IMR-90 (cell line): ENCODE results near the gene FBXW11. TPM values are rescaled to one million over a fixed set of nuclear protein-coding genes. Genes with fewer than 3 reads are reported as not detected.
A peak's percentile ranks its signal among the peaks of the same experiment; 100 is the strongest.

Experiments used
- ATAC-seq: fragments of 200-7000 bp; cut with Tn5 transposase; 2 replicates; pipeline ENCODE4 v1.9.1; 2020; ENCODE audit warnings: low read depth, mild to moderate bottlenecking, moderate library complexity
- BruUV-seq: library from RNA; stranded (reverse); fragments of 400-500 nt; replicated peaks from 2 replicates; lab custom pipeline; 2021; lab: Mats Ljungman, UMichigan
- CTCF ChIA-PET: fragments of 300-600 bp; formaldehyde crosslinking; extraction: SDS; loops from one replicate; lab custom pipeline; 2021; ENCODE audit warnings: antibody characterized with exemption; lab: Yijun Ruan, JAX
- POLR2A ChIA-PET: fragments of 300-600 bp; sonication (Branson Sonifier 250); formaldehyde crosslinking; loops from one replicate; lab custom pipeline; 2022; ENCODE audit warnings: antibody characterized with exemption; ENCODE audit not compliant: unreplicated experiment; lab: Charles Lee
- DNase-seq: peaks from one replicate; pipeline ENCODE4 v3.0.0; 2013
- H2AFZ ChIP-seq: replicated peaks from 2 replicates; pipeline ENCODE3; 2013; ENCODE audit warnings: low read length, mild to moderate bottlenecking; ENCODE audit not compliant: poor library complexity
- H2AK5ac ChIP-seq: 2 replicates; pipeline ENCODE4 v1.6.1; 2013; ENCODE audit warnings: low read depth, low read length, inconsistent platforms
- H2AK9ac ChIP-seq: replicated peaks from 2 replicates; pipeline ENCODE3; 2013; ENCODE audit warnings: mild to moderate bottlenecking, low read depth, low read length, moderate library complexity; ENCODE audit not compliant: poor library complexity
- H2BK120ac ChIP-seq: 2 replicates; pipeline ENCODE4 v1.6.1; 2013; ENCODE audit warnings: low read depth, low read length, inconsistent platforms
- H2BK15ac ChIP-seq: 3 replicates; pipeline ENCODE4 v1.6.1; 2013; ENCODE audit warnings: low read depth, low read length, inconsistent platforms
- H2BK20ac ChIP-seq: 2 replicates; pipeline ENCODE4 v1.6.1; 2013; ENCODE audit warnings: low read depth, mild to moderate bottlenecking, inconsistent platforms, low read length, moderate library complexity
- H2BK5ac ChIP-seq: 2 replicates; pipeline ENCODE4 v1.6.1; 2013; ENCODE audit warnings: mild to moderate bottlenecking, low read depth, low read length, inconsistent platforms; ENCODE audit not compliant: poor library complexity, severe bottlenecking
- H3K14ac ChIP-seq: replicated peaks from 2 replicates; pipeline ENCODE4 v1.6.1; 2013; ENCODE audit warnings: low read depth, low read length, inconsistent platforms
- H3K18ac ChIP-seq: 2 replicates; pipeline ENCODE4 v1.6.1; 2013; ENCODE audit warnings: low read depth, low read length, control low read depth
- H3K23ac ChIP-seq: 2 replicates; pipeline ENCODE4 v1.6.1; 2013; ENCODE audit warnings: low read depth, low read length, inconsistent platforms
- H3K27ac ChIP-seq: 2 replicates; pipeline ENCODE4 v1.5.1; 2013; ENCODE audit warnings: mild to moderate bottlenecking, control low read depth, low read length; ENCODE audit not compliant: insufficient read depth
- H3K27me3 ChIP-seq: 2 replicates; pipeline ENCODE4 v1.6.1; 2013; ENCODE audit warnings: low read length; ENCODE audit not compliant: control insufficient read depth, insufficient read depth
- H3K36me3 ChIP-seq: 2 replicates; pipeline ENCODE4 v1.6.1; 2013; ENCODE audit warnings: low read length, mixed read lengths; ENCODE audit not compliant: control insufficient read depth, insufficient read depth
- H3K4ac ChIP-seq: 2 replicates; pipeline ENCODE4 v1.6.1; 2013; ENCODE audit warnings: low read depth, low read length, inconsistent platforms
- H3K4me1 ChIP-seq: 2 replicates; pipeline ENCODE4 v1.6.1; 2013; ENCODE audit warnings: low read length, mixed read lengths; ENCODE audit not compliant: control insufficient read depth, insufficient read depth
- H3K4me2 ChIP-seq: 2 replicates; pipeline ENCODE4 v1.6.1; 2013; ENCODE audit warnings: low read depth, mild to moderate bottlenecking, control low read depth, low read length, moderate library complexity
- H3K4me3 ChIP-seq: 2 replicates; pipeline ENCODE4 v1.5.1; 2013; ENCODE audit warnings: low read depth, mild to moderate bottlenecking, control low read depth, low read length, moderate library complexity; ENCODE audit not compliant: insufficient read depth
- H3K56ac ChIP-seq: 2 replicates; pipeline ENCODE4 v1.6.1; 2013; ENCODE audit warnings: low read length, inconsistent platforms; ENCODE audit not compliant: insufficient read depth; ENCODE audit errors: extremely low read depth
- H3K79me1 ChIP-seq, 2 experiments: 2 replicates each; pipeline ENCODE4 v1.6.1; 2013; ENCODE audit warnings: low read length in 2 of 2, inconsistent platforms in 1 of 2, low read depth in 1 of 2
- H3K9ac ChIP-seq: 2 replicates; pipeline ENCODE4 v1.6.1; 2013; ENCODE audit warnings: low read depth, low read length, control low read depth
- H3K9me1 ChIP-seq: 2 replicates; pipeline ENCODE4 v1.6.1; 2013; ENCODE audit warnings: low read length, inconsistent platforms; ENCODE audit not compliant: insufficient read depth
- H3K9me3 ChIP-seq: 2 replicates; pipeline ENCODE4 v1.6.1; 2013; ENCODE audit warnings: low read length; ENCODE audit not compliant: control insufficient read depth, insufficient read depth
- H4K20me1 ChIP-seq: 2 replicates; pipeline ENCODE4 v1.6.1; 2013; ENCODE audit warnings: low read length, inconsistent platforms; ENCODE audit not compliant: insufficient read depth
- H4K5ac ChIP-seq: 2 replicates; pipeline ENCODE4 v1.6.1; 2013; ENCODE audit warnings: mild to moderate bottlenecking, low read depth, low read length, control low read depth
- H4K8ac ChIP-seq, 2 experiments: 2 replicates each; pipeline ENCODE4 v1.6.1; 2013; ENCODE audit warnings: low read depth in 2 of 2, low read length in 2 of 2, control low read depth in 1 of 2, inconsistent platforms in 1 of 2
- H4K91ac ChIP-seq: 2 replicates; pipeline ENCODE4 v1.6.1; 2013; ENCODE audit warnings: low read depth, low read length, inconsistent platforms; ENCODE audit not compliant: insufficient read depth
- MAZ ChIP-seq: IDR thresholded peaks from 2 replicates; pipeline ENCODE4 v1.6.1; 2012; ENCODE audit warnings: low read depth, mild to moderate bottlenecking, low read length, improper control_type of control experiment, moderate library complexity, borderline replicate concordance
- WGBS, 2 experiments: methylation state at CpG; one replicate each; pipeline versions ENCODE4 v1.1.5 to v1.1.7; 2013; ENCODE audit warnings: missing lambda C conversion rate in 2 of 2; ENCODE audit not compliant: insufficient read length in 1 of 2; ENCODE audit errors: extremely low coverage in 2 of 2; 5-methylcytosine and 5-hydroxymethylcytosine counted together
- dilution Hi-C: fragments of 300-500 bp; cut with HindIII; formaldehyde crosslinking; loops from one replicate; pipeline ENCODE4 v1.14.3; 2018; ENCODE audit warnings: low sequenced_read_pairs; ENCODE audit not compliant: unreplicated experiment
- in situ Hi-C: fragments of 300-500 bp; cut with MboI; formaldehyde crosslinking; loops from 3 replicates; pipeline ENCODE4 v1.14.3; 2019; ENCODE audit warnings: low sequenced_read_pairs, inconsistent platforms, mixed read lengths
- intact Hi-C: fragments of 100-400 bp; cut with micrococcal nuclease; formaldehyde crosslinking; loops from 2 replicates; pipeline ENCODE4 v1.10.0; 2022
- polyA plus RNA-seq, 3 experiments: library from polyadenylated mRNA; depleted of rRNA; stranded (reverse); fragments of >200 nt; gene quantifications; 2 replicates each; pipeline ENCODE4 v1.2.3, GENCODE V29; 2012; ENCODE audit warnings: low replicate concordance in 1 of 3
- total RNA-seq: library from RNA; depleted of rRNA; stranded (reverse); fragments of >200 nt; gene quantifications from 2 replicates; pipeline ENCODE4 v1.2.3, GENCODE V29; 2012
- TF ChIP-seq, protein P1 (sequence below): conservative IDR thresholded peaks from 2 replicates; pipeline ENCODE4 v1.5.1; 2012; ENCODE audit warnings: mild to moderate bottlenecking, low read depth, low read length, improper control_type of control experiment

Gene FBXW11
- total and polyA plus RNA-seq, 2 of the 4 experiments (the other 2 are of a cell fraction) = 34.3 to 97.1 TPM

GRCh38 chr5:171848911-171849520 lies 157.4 kb downstream of the FBXW11 start:
- Histone ChIP-seq H4K5ac (no peak overlapping the region), H3K36me3 (no peaks in the 10 kb centered on the region), H3K9me1 (0 out of 2 replicates have a peak, but pooled peaks cover 2% of the 10 kb centered on the region), H2BK120ac (no peak overlapping the region), H3K4me1 (no peaks in the 10 kb centered on the region), H4K8ac (no peak overlapping the region), H2AK5ac (no peak overlapping the region), H2AFZ (no peak overlapping the region), H3K18ac (no peak overlapping the region), H3K4me3 (no peak overlapping the region), H4K20me1 (no peaks in the 10 kb centered on the region), H3K56ac (no peak overlapping the region), H3K9me3 (no peaks in the 10 kb centered on the region), H3K9ac (no peak overlapping the region), H3K14ac (no peak overlapping the region), H3K79me1 (no peaks in the 10 kb centered on the region), H3K4me2 (no peak overlapping the region), H3K27me3 (no peaks in the 10 kb centered on the region), H2AK9ac (no peak overlapping the region), H2BK15ac (no peak overlapping the region), H2BK20ac (no peak overlapping the region), H3K27ac (no peak overlapping the region), H4K91ac (no peak overlapping the region), H3K23ac (no peak overlapping the region), H3K4ac (no peak overlapping the region), H2BK5ac (no peak overlapping the region)
- TF ChIP-seq MAZ = no peak
- TF ChIP-seq, protein P1, sequence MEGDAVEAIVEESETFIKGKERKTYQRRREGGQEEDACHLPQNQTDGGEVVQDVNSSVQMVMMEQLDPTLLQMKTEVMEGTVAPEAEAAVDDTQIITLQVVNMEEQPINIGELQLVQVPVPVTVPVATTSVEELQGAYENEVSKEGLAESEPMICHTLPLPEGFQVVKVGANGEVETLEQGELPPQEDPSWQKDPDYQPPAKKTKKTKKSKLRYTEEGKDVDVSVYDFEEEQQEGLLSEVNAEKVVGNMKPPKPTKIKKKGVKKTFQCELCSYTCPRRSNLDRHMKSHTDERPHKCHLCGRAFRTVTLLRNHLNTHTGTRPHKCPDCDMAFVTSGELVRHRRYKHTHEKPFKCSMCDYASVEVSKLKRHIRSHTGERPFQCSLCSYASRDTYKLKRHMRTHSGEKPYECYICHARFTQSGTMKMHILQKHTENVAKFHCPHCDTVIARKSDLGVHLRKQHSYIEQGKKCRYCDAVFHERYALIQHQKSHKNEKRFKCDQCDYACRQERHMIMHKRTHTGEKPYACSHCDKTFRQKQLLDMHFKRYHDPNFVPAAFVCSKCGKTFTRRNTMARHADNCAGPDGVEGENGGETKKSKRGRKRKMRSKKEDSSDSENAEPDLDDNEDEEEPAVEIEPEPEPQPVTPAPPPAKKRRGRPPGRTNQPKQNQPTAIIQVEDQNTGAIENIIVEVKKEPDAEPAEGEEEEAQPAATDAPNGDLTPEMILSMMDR = 0 out of 2 replicates have a peak, but pooled peaks have one; percentile 3
- in situ Hi-C loops (no loop called here), intact Hi-C loops (loop anchor here (5.0 kb wide), 1 partner anchor 222 kb away; no protein-coding TSS in a partner anchor), dilution Hi-C loops (no loop called here)
- no TSS peak for BruUV-seq
- 93% methylated on average over 4 of the region's 6 CpGs; no CpG with 5 or more reads in 1 of the 2 experiments for WGBS, 2 experiments
- DNase-seq = no peak
- ChIA-PET POLR2A (no interaction called here), CTCF (interaction anchor here (1.5 kb wide), 1 partner anchor 430 kb away, joined by 7 read pairs; the partner anchor contains the start of gene FGF18)
- no peak for ATAC-seq
